Measurements from ENCODE around the gene CHAC1. TPM values are rescaled to one million over a fixed set of nuclear protein-coding genes. Genes with fewer than 3 reads are reported as not detected.
A peak's percentile ranks its signal among the peaks of the same experiment; 100 is the strongest.

CHAC1 gene
- polyA plus RNA-seq, 2 of the 4 experiments (the other 2 are of a cell fraction) = 4.9 to 22.2 TPM

DNA sequence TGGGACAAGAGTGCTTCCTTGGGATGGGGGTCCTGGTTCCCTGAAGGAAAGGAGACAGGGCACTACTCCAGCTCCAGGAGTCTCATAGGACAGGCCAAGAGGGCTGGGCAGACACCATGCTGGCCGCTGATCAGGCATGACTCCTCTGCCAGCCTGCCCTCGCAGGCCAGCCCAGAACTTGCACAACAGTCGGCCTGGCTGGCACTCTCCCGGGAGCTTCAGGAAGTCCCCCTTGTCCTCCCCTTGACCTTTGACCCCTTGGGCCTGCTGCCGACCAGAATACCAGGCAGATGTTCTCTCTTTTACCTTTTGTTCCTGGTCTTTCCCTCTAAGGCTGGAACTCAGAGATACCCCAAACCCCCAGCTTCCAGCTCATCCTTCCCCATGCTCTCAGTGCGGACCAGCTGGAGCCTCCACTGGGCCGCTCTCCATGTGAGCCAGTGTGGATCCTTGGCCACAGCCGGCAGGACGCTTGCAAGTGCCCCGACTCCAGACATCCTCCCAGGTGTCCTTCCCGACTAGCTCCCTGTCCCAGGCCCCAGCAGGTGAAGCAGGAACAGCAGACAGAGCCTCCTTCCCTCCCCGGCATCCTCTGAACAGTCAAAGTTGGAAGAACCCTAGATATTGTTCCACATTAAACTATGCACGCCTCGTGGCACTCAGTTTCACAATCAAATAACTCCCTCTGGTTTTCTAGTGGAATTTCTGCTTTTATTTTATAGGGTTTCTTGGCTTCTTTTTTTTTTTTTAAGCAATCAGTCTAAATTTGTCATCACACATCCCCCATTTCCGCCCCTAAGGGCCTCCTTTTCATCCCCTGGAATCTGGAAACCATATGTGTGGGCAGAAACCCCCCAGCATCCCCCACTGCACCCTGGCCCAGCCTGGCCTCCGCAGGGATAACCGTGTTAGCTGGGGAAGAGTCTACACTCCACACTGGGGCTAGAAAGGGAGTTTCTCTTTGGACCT is 43.3 kb upstream of the CHAC1 start:
- TF ChIP-seq NFE2L2 (conservative IDR thresholded peaks at IDR 0.05; ENCODE audit: low read length) (no peak), RCOR1 (IDR thresholded peaks at IDR 0.05; ENCODE audit: low read depth, low read length) (no peak), ATOH8 (CRISPR knock-in tag; IDR thresholded peaks at IDR 0.05; ENCODE audit: low read depth) (no peak), ESRRA (IDR thresholded peaks at IDR 0.05; ENCODE audit: borderline replicate concordance, low read length) (no peak), NR3C1 (IDR thresholded peaks at IDR 0.05) (no peak)
- DNase-seq (ENCODE audit: low read depth in 1 of 2, low spot score in 1 of 2) (no peak), ATAC-seq (no peak), FAIRE-seq (no peak)
- no peak overlapping the region for H3K4me2 ChIP-seq
- no peaks in the 10 kb centered on the region for H3K9me3 ChIP-seq
- peaks cover 26% of the 10 kb centered on the region for H3K4me1 ChIP-seq
- WGBS (ENCODE audit: missing lambda C conversion rate) = 78% methylated on average over 16 of the region's 17 CpGs
- H3K4me3 ChIP-seq = no peak overlapping the region
- ChIA-PET POLR2A (no interaction called here), CTCF (interaction anchor here (1.3 to 2.4 kb wide), 7 partner anchors 12 to 52 kb away, joined by 4 to 10 read pairs (median 6); partner anchors contain the start of gene VPS18)
- H3K27ac ChIP-seq = peak overlapping the region in 1 of 2 experiments; percentile 21; a peak in 1 of 6 replicates

GRCh38 chr15:40911141-40911540 is 42.1 kb upstream of the CHAC1 start:
- ATAC-seq (no peak), DNase-seq (ENCODE audit: low read depth in 1 of 2, low spot score in 1 of 2) (no peak), FAIRE-seq (no peak)
- H3K9me3 ChIP-seq = no peaks in the 10 kb centered on the region
- no peak for TF ChIP-seq E2F6 (IDR thresholded peaks at IDR 0.05; ENCODE audit: borderline replicate concordance, low read depth)
- TF ChIP-seq CHD4 (IDR thresholded peaks at IDR 0.05; ENCODE audit: borderline replicate concordance) = no peak
- no peak for TF ChIP-seq ZFP36 (IDR thresholded peaks at IDR 0.05; ENCODE audit: borderline replicate concordance, partially characterized antibody)
- no peak for TF ChIP-seq JUNB (IDR thresholded peaks at IDR 0.05)
- TF ChIP-seq GATA3 (IDR thresholded peaks at IDR 0.05; ENCODE audit: borderline replicate concordance) = no peak
- TF ChIP-seq PBX3 (IDR thresholded peaks at IDR 0.05) = no peak
- TF ChIP-seq HOXB5 (CRISPR knock-in tag; IDR thresholded peaks at IDR 0.05) = no peak
- no peak for TF ChIP-seq FOXS1 (CRISPR knock-in tag; IDR thresholded peaks at IDR 0.05)
- TF ChIP-seq RCOR1 (IDR thresholded peaks at IDR 0.05; ENCODE audit: low read depth, low read length) = no peak
- H3K4me1 ChIP-seq = peaks cover 21% of the 10 kb centered on the region
- ChIA-PET POLR2A (interaction anchor here (0.6 kb wide), 1 partner anchor 17 kb away, joined by 4 read pairs; no protein-coding TSS in a partner anchor), CTCF (interaction anchor here (1.4 to 2.4 kb wide), 6 partner anchors 11 to 274 kb away, joined by 4 to 10 read pairs (median 6); no protein-coding TSS in a partner anchor)
- H3K4me3 ChIP-seq = no peak overlapping the region
- H3K27ac ChIP-seq = no peak overlapping the region
- H3K4me2 ChIP-seq = no peak overlapping the region
- WGBS (ENCODE audit: missing lambda C conversion rate) = 69% methylated on average over 3 of the region's 7 CpGs

- Histone ChIP-seq H3K4me1 (peaks cover 16% of the 10 kb centered on the region), H3K4me3 (no peak overlapping the region), H3K27ac (no peak overlapping the region), H3K9me3 (no peaks in the 10 kb centered on the region), H3K4me2 (no peak overlapping the region)
- TF ChIP-seq JUN (IDR thresholded peaks at IDR 0.05) = no peak
- TF ChIP-seq, protein P1, sequence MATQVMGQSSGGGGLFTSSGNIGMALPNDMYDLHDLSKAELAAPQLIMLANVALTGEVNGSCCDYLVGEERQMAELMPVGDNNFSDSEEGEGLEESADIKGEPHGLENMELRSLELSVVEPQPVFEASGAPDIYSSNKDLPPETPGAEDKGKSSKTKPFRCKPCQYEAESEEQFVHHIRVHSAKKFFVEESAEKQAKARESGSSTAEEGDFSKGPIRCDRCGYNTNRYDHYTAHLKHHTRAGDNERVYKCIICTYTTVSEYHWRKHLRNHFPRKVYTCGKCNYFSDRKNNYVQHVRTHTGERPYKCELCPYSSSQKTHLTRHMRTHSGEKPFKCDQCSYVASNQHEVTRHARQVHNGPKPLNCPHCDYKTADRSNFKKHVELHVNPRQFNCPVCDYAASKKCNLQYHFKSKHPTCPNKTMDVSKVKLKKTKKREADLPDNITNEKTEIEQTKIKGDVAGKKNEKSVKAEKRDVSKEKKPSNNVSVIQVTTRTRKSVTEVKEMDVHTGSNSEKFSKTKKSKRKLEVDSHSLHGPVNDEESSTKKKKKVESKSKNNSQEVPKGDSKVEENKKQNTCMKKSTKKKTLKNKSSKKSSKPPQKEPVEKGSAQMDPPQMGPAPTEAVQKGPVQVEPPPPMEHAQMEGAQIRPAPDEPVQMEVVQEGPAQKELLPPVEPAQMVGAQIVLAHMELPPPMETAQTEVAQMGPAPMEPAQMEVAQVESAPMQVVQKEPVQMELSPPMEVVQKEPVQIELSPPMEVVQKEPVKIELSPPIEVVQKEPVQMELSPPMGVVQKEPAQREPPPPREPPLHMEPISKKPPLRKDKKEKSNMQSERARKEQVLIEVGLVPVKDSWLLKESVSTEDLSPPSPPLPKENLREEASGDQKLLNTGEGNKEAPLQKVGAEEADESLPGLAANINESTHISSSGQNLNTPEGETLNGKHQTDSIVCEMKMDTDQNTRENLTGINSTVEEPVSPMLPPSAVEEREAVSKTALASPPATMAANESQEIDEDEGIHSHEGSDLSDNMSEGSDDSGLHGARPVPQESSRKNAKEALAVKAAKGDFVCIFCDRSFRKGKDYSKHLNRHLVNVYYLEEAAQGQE (IDR thresholded peaks at IDR 0.05) = no peak
- TF ChIP-seq, protein P2, sequence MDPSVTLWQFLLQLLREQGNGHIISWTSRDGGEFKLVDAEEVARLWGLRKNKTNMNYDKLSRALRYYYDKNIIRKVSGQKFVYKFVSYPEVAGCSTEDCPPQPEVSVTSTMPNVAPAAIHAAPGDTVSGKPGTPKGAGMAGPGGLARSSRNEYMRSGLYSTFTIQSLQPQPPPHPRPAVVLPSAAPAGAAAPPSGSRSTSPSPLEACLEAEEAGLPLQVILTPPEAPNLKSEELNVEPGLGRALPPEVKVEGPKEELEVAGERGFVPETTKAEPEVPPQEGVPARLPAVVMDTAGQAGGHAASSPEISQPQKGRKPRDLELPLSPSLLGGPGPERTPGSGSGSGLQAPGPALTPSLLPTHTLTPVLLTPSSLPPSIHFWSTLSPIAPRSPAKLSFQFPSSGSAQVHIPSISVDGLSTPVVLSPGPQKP (IDR thresholded peaks at IDR 0.05; ENCODE audit: low read depth, low read length) = no peak
- no peak for TF ChIP-seq FOXS1 (CRISPR knock-in tag; IDR thresholded peaks at IDR 0.05)
- no peak for TF ChIP-seq RAD21 (conservative IDR thresholded peaks at IDR 0.05 in 1 of 2, IDR thresholded peaks at IDR 0.05 in 1 of 2)
- POLR2A ChIA-PET = no interaction called here
- ATAC-seq (no peak), DNase-seq (ENCODE audit: low read depth in 1 of 2, low spot score in 1 of 2) (no peak), FAIRE-seq (no peak)
- WGBS (ENCODE audit: missing lambda C conversion rate) = 100% methylated on average over 2 of the region's 2 CpGs
- CTCF ChIA-PET = interaction anchor here (1.1 to 2.4 kb wide), 6 partner anchors 10 to 273 kb away, joined by 4 to 10 read pairs (median 4); partner anchors contain the start of gene VPS18
Measured at GRCh38 chr15:40911693-40912092, 41.6 kb upstream of the CHAC1 start.
